ENCODE data around the gene TCP10L. TPM values are rescaled to one million over a fixed set of nuclear protein-coding genes. Genes with fewer than 3 reads are reported as not detected.

TCP10L gene
- total RNA-seq, 1 experiment from 2014 or later = not detected

GRCh38 chr21:32559006-32559610 lies 26.2 kb downstream of the TCP10L start:
- H3K9me3 ChIP-seq = no peaks in the 10 kb centered on the region
- ChIA-PET POLR2A (no interaction called here), CTCF (interaction anchor here (0.6 kb wide), 1 partner anchor 10 kb away, joined by 4 read pairs; no protein-coding TSS in a partner anchor)
- no peaks in the 10 kb centered on the region for H3K36me3 Mint-ChIP-seq (ENCODE audit: insufficient read depth, unreplicated experiment)
- no peaks in the 10 kb centered on the region for H3K27me3 Mint-ChIP-seq (ENCODE audit: insufficient read depth, unreplicated experiment)
- DNase-seq = no peak
- H3K36me3 ChIP-seq (ENCODE audit: control insufficient read depth, insufficient read depth, low read length) = no peaks in the 10 kb centered on the region
- intact Hi-C loops (cut with micrococcal nuclease; ENCODE audit: unreplicated experiment) = no loop called here
- no TSS peak for BruUV-seq (replicated peaks)
- TF ChIP-seq CTCF (IDR thresholded peaks at IDR 0.05; ENCODE audit: insufficient read depth in 1 of 2, low read depth in 1 of 2, low read length in 1 of 2, severe bottlenecking in 1 of 2, unreplicated experiment in 1 of 2) = no peak
- no peak overlapping the region for H3K27ac Mint-ChIP-seq (ENCODE audit: unreplicated experiment)
- H3K27me3 ChIP-seq (replicated peaks; ENCODE audit: control insufficient read depth, insufficient read depth, low read length) = no peaks in the 10 kb centered on the region
- H3K4me3 Mint-ChIP-seq (ENCODE audit: unreplicated experiment) = no peak overlapping the region
- no peak overlapping the region for H3K4me3 ChIP-seq (ENCODE audit: low read depth, low read length)
- no peaks in the 10 kb centered on the region for H3K4me1 ChIP-seq
- no peaks in the 10 kb centered on the region for H3K9me3 Mint-ChIP-seq (ENCODE audit: unreplicated experiment)
- H3K4me1 Mint-ChIP-seq (ENCODE audit: low read depth, unreplicated experiment) = no peaks in the 10 kb centered on the region

GRCh38 chr21:32558106-32558505 lies 27.2 kb downstream of the TCP10L start:
- Mint-ChIP-seq H3K9me3 (ENCODE audit: unreplicated experiment) (no peaks in the 10 kb centered on the region), H3K4me1 (ENCODE audit: low read depth, unreplicated experiment) (no peaks in the 10 kb centered on the region), H3K27me3 (ENCODE audit: insufficient read depth, unreplicated experiment) (no peaks in the 10 kb centered on the region), H3K36me3 (ENCODE audit: insufficient read depth, unreplicated experiment) (no peaks in the 10 kb centered on the region), H3K4me3 (ENCODE audit: unreplicated experiment) (no peak overlapping the region), H3K27ac (ENCODE audit: unreplicated experiment) (no peak overlapping the region)
- DNase-seq = no peak
- no TSS peak for BruUV-seq (replicated peaks)
- H3K9me3 ChIP-seq = no peaks in the 10 kb centered on the region
- H3K27me3 ChIP-seq (replicated peaks; ENCODE audit: control insufficient read depth, insufficient read depth, low read length) = no peaks in the 10 kb centered on the region
- intact Hi-C loops (cut with micrococcal nuclease; ENCODE audit: unreplicated experiment) = no loop called here
- no peak for TF ChIP-seq CTCF (IDR thresholded peaks at IDR 0.05; ENCODE audit: insufficient read depth in 1 of 2, low read depth in 1 of 2, low read length in 1 of 2, severe bottlenecking in 1 of 2, unreplicated experiment in 1 of 2)
- H3K4me3 ChIP-seq (ENCODE audit: low read depth, low read length) = no peak overlapping the region
- ChIA-PET CTCF (no interaction called here), POLR2A (no interaction called here)
- no peaks in the 10 kb centered on the region for H3K36me3 ChIP-seq (ENCODE audit: control insufficient read depth, insufficient read depth, low read length)
- H3K4me1 ChIP-seq = no peaks in the 10 kb centered on the region

GRCh38 chr21:32554832-32555638 lies 30.3 kb downstream of the TCP10L start:
- H3K27ac Mint-ChIP-seq (ENCODE audit: unreplicated experiment) = no peak overlapping the region
- Histone ChIP-seq H3K27me3 (replicated peaks; ENCODE audit: control insufficient read depth, insufficient read depth, low read length) (no peaks in the 10 kb centered on the region), H3K4me3 (ENCODE audit: low read depth, low read length) (no peak overlapping the region), H3K9me3 (no peaks in the 10 kb centered on the region), H3K4me1 (no peaks in the 10 kb centered on the region), H3K36me3 (ENCODE audit: control insufficient read depth, insufficient read depth, low read length) (no peaks in the 10 kb centered on the region)
- no peak for DNase-seq
- no peaks in the 10 kb centered on the region for H3K9me3 Mint-ChIP-seq (ENCODE audit: unreplicated experiment)
- BruUV-seq (replicated peaks) = no TSS peak
- H3K4me1 Mint-ChIP-seq (ENCODE audit: low read depth, unreplicated experiment) = no peaks in the 10 kb centered on the region
- intact Hi-C loops (cut with micrococcal nuclease; ENCODE audit: unreplicated experiment) = no loop called here
- no peak for TF ChIP-seq CTCF (IDR thresholded peaks at IDR 0.05; ENCODE audit: insufficient read depth in 1 of 2, low read depth in 1 of 2, low read length in 1 of 2, severe bottlenecking in 1 of 2, unreplicated experiment in 1 of 2)
- H3K27me3 Mint-ChIP-seq (ENCODE audit: insufficient read depth, unreplicated experiment) = no peaks in the 10 kb centered on the region
- ChIA-PET CTCF (no interaction called here), POLR2A (no interaction called here)
- H3K4me3 Mint-ChIP-seq (ENCODE audit: unreplicated experiment) = no peak overlapping the region
- H3K36me3 Mint-ChIP-seq (ENCODE audit: insufficient read depth, unreplicated experiment) = no peaks in the 10 kb centered on the region

All from Caco-2 (cell line).